Kidney (tissue), 14 donors: ENCODE results near the gene TRAIP. TPM values are rescaled to one million over a fixed set of nuclear protein-coding genes. Genes with fewer than 3 reads are reported as not detected.

Source experiments
- DNase-seq, 5 donors: peaks; one replicate each; pipeline ENCODE4 v3.0.0-alpha.2; 2013 to 2020
- FAIRE-seq: peaks from 2 replicates; lab custom pipeline; 2012; peaks lifted over from hg19 to GRCh38; lab: Jason Lieb, UNC
- H3K27ac ChIP-seq, 2 donors: one replicate each; pipeline ENCODE4 v1.7.0; 2013; ENCODE audit warnings: low read depth in 2 of 2, low read length in 2 of 2, inconsistent platforms in 1 of 2
- H3K27me3 ChIP-seq: one replicate; pipeline ENCODE4 v1.7.1; 2013; ENCODE audit warnings: low read length, inconsistent platforms; ENCODE audit not compliant: control insufficient read depth, insufficient read depth
- H3K36me3 ChIP-seq, 3 donors: one replicate each; pipeline versions ENCODE4 v1.7.0 to v1.7.1; 2013; ENCODE audit warnings: low read length in 3 of 3, control low read depth in 1 of 3, inconsistent platforms in 1 of 3; ENCODE audit not compliant: insufficient read depth in 3 of 3, control insufficient read depth in 2 of 3
- H3K4me1 ChIP-seq, 3 donors: one replicate each; pipeline versions ENCODE4 v1.7.0 to v1.7.1; 2013; ENCODE audit warnings: low read length in 3 of 3, inconsistent platforms in 1 of 3, low read depth in 1 of 3; ENCODE audit not compliant: control insufficient read depth in 2 of 3, insufficient read depth in 2 of 3
- H3K4me3 ChIP-seq, 3 donors: one replicate each; pipeline versions ENCODE4 v1.7.0 to v1.8.1; 2013; ENCODE audit warnings: low read length in 3 of 3, control low read depth in 1 of 3, inconsistent platforms in 1 of 3
- H3K9ac ChIP-seq, 3 donors: one replicate each; pipeline versions ENCODE4 v1.7.0 to v1.7.1; 2013; ENCODE audit warnings: low read length in 3 of 3, control low read depth in 1 of 3, inconsistent platforms in 1 of 3
- H3K9me3 ChIP-seq, 3 donors: one replicate each; pipeline versions ENCODE4 v1.7.0 to v1.7.1; 2013; ENCODE audit warnings: low read length in 3 of 3, control low read depth in 1 of 3, inconsistent platforms in 1 of 3; ENCODE audit not compliant: control insufficient read depth in 2 of 3, insufficient read depth in 1 of 3
- CTCF ChIP-seq: IDR thresholded peaks from 3 replicates; pipeline ENCODE4 v1.5.1; 2012; ENCODE audit warnings: mild to moderate bottlenecking, moderate library complexity, borderline replicate concordance; ENCODE audit not compliant: insufficient read depth; ENCODE audit errors: extremely low read depth
- intact Hi-C: fragments of 100-400 bp; cut with DNase I; formaldehyde crosslinking; loops from one replicate; pipeline ENCODE4 v1.11.1; 2022
- polyA plus RNA-seq: library from polyadenylated mRNA; stranded (reverse); fragments of 350-450 nt; fragmentation: Illumina TruSeq; extraction: RNeasy Lipid Tissue Mini Kit (QIAGEN cat#74804); gene quantifications from one replicate; pipeline ENCODE4 v1.2.3, GENCODE V29; 2014; ENCODE audit warnings: low read depth, low replicate concordance; ENCODE audit not compliant: insufficient read depth
- total RNA-seq: library from RNA; stranded (reverse); fragmentation: NEBNext Ultra II Directional; extraction: Animal tissue kit (Norgen Biotek cat#: 25700); gene quantifications from one replicate; pipeline ENCODE4 v1.2.1, GENCODE V29; 2021
- donor health status: control.
- donor health status: control.
- donor health status: control.
- donor health status: control.
- donor health status: control.
- donor health status: DM: yes; HTN: yes; CAD: no.
- donor health status: Normal renal cell carcinoma (clear cell type).

TRAIP gene
- total and polyA plus RNA-seq, 2 donors from 2014 or later = 0.71 to 1.9 TPM

DNA sequence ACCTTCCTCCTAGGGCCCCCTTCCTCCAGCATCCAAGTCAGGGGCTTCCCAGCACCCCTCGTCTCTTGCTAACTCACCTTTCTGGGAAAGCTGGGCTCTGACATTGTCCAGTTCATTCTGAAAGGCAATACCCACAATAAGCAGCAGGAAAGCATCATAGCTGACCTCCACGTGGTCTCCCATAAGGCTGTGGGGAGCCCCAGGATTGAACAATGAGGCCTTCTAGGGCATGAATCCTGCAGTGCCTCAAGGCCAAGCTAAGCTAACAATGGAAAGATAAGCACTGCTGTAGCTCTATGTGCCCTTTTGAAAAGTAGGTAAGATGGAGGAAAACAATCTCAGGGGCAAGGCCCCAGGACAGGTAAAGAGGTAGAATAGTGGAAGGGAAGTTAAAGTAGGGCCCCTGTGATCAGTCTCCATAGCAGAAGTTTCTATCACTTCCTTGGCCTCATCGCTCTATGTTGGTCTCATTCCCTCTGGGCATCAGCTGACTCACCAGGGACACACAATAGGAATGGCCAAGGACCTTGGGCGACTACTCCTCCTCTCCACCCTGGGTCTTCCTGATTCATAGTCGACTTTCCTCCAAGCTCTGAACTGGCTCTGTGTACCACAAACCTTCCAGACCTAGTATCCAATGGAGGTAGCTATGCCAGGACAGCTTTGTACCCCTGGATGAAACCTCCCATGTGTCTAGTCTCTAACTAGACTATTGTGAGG is 11.7 kb downstream of the TRAIP start:
- peaks cover 0 to 21% (median 2%) of the 10 kb centered on the region in 3 donors for H3K4me1 ChIP-seq
- H3K27ac ChIP-seq = no peak overlapping the region
- intact Hi-C loops = no loop called here
- H3K9me3 ChIP-seq = no peaks in the 10 kb centered on the region
- no peaks in the 10 kb centered on the region for H3K27me3 ChIP-seq
- no peak for FAIRE-seq
- no peaks in the 10 kb centered on the region for H3K36me3 ChIP-seq
- no peak overlapping the region for H3K4me3 ChIP-seq
- no peak for TF ChIP-seq CTCF
- no peak for DNase-seq
- no peak overlapping the region for H3K9ac ChIP-seq

- FAIRE-seq (no peak), DNase-seq (no peak)
- H3K9ac ChIP-seq = no peak overlapping the region
- H3K36me3 ChIP-seq = no peaks in the 10 kb centered on the region
- no peaks in the 10 kb centered on the region for H3K27me3 ChIP-seq
- no peak overlapping the region for H3K4me3 ChIP-seq
- H3K9me3 ChIP-seq = no peaks in the 10 kb centered on the region
- no peak overlapping the region for H3K27ac ChIP-seq
- peaks cover 0 to 25% (median 4%) of the 10 kb centered on the region in 3 donors for H3K4me1 ChIP-seq
- intact Hi-C loops = no loop called here
- no peak for TF ChIP-seq CTCF
Observed at GRCh38 chr3:49842843-49843517, 13.4 kb downstream of the TRAIP start.

GRCh38 chr3:49841806-49842205 is 14.6 kb downstream of the TRAIP start:
- H3K27ac ChIP-seq = no peak overlapping the region
- intact Hi-C loops = no loop called here
- no peak for DNase-seq
- no peaks in the 10 kb centered on the region for H3K27me3 ChIP-seq
- H3K4me3 ChIP-seq = no peak overlapping the region
- no peak for TF ChIP-seq CTCF
- H3K9ac ChIP-seq = no peak overlapping the region
- no peaks in the 10 kb centered on the region for H3K36me3 ChIP-seq
- H3K4me1 ChIP-seq = peaks cover 0 to 25% (median 4%) of the 10 kb centered on the region in 3 donors
- no peaks in the 10 kb centered on the region for H3K9me3 ChIP-seq
- FAIRE-seq = no peak
